ENCODE data around the gene COL24A1.

DNA sequence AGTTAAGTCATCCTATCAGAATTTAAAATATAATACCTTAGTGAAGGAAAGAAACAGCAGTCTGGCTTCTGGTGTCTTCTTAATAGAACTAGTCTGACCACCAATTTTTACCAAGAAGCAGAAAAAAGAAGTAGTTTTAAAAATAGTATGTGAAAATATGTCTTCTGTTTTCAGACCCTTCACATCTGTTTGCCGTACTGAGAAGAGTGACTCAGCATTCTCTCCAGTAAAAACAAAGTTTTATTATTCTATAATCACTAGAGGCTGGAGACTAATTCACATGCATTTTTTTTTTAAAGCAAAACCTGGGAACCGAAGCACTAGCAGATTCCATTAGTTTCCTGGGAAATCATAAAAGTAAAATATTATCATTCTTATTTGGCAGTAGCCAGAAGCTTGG is 163.8 kb downstream of the COL24A1 start:
- TF ChIP-seq, protein P1, sequence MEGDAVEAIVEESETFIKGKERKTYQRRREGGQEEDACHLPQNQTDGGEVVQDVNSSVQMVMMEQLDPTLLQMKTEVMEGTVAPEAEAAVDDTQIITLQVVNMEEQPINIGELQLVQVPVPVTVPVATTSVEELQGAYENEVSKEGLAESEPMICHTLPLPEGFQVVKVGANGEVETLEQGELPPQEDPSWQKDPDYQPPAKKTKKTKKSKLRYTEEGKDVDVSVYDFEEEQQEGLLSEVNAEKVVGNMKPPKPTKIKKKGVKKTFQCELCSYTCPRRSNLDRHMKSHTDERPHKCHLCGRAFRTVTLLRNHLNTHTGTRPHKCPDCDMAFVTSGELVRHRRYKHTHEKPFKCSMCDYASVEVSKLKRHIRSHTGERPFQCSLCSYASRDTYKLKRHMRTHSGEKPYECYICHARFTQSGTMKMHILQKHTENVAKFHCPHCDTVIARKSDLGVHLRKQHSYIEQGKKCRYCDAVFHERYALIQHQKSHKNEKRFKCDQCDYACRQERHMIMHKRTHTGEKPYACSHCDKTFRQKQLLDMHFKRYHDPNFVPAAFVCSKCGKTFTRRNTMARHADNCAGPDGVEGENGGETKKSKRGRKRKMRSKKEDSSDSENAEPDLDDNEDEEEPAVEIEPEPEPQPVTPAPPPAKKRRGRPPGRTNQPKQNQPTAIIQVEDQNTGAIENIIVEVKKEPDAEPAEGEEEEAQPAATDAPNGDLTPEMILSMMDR (IDR thresholded peaks at IDR 0.05; ENCODE audit: extremely low read depth in 1 of 2, insufficient read depth in 1 of 2, low read depth in 1 of 2, low read length in 2 of 2) = no peak
- TF ChIP-seq POLR2AphosphoS5 (IDR thresholded peaks at IDR 0.05; ENCODE audit: insufficient read depth, low read depth, low read length) (no peak), POLR2A (IDR thresholded peaks at IDR 0.05; ENCODE audit: low read depth, low read length) (no peak), EZH2 (IDR thresholded peaks at IDR 0.05; ENCODE audit: borderline replicate concordance, low read depth, low read length, severe bottlenecking) (no peak), MYC (IDR thresholded peaks at IDR 0.05; ENCODE audit: low read depth, low read length) (no peak), FOS (IDR thresholded peaks at IDR 0.05; ENCODE audit: borderline replicate concordance, insufficient read depth, low read length) (no peak), GATA2 (IDR thresholded peaks at IDR 0.05; ENCODE audit: insufficient read depth, insufficient read length, low read depth, low read length) (no peak), JUN (IDR thresholded peaks at IDR 0.05; ENCODE audit: borderline replicate concordance, insufficient read depth, insufficient read length, low read depth) (no peak)
- TF ChIP-seq, protein P2, sequence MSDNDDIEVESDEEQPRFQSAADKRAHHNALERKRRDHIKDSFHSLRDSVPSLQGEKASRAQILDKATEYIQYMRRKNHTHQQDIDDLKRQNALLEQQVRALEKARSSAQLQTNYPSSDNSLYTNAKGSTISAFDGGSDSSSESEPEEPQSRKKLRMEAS (IDR thresholded peaks at IDR 0.05; ENCODE audit: insufficient read depth, insufficient read length) = no peak

All from endothelial cell of umbilical vein (primary cell).